ENCODE measurements around the gene NEURL1.

NEURL1 gene

DNA sequence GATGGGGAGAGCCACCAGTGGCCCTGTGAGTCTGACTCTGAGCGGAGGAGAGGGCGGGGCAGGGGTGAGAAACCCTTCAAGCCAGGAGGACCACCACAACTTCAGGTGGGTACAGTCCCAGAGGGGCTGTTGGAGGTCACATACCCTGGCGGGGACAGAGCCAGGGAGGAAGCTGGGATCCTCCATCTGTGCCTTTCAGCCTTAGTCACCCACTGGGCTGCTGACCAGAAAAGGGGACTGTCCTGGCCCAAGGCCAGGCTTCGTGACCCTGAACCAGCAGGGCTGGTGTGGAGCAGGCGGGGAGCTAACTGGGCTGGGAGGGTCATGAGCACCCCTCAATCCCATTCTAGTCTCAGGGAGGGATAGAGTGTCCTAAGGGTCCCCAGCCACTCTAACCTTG is 13.0 kb upstream of the NEURL1 start:
- TF ChIP-seq POLR2AphosphoS5 (IDR thresholded peaks at IDR 0.05; ENCODE audit: low read depth, low read length): no peak

- TF ChIP-seq SIN3A (IDR thresholded peaks at IDR 0.05; ENCODE audit: borderline replicate concordance, insufficient read depth, low read length) (no peak), FOXP2 (optimal IDR thresholded peaks at IDR 0.05; ENCODE audit: borderline replicate concordance, extremely low read depth, extremely low read length, insufficient read depth) (no peak), TAF1 (IDR thresholded peaks at IDR 0.05; ENCODE audit: borderline replicate concordance, insufficient read depth, low read length) (no peak), POLR2AphosphoS5 (IDR thresholded peaks at IDR 0.05; ENCODE audit: low read depth, low read length) (no peak)
- TF ChIP-seq, protein P1, sequence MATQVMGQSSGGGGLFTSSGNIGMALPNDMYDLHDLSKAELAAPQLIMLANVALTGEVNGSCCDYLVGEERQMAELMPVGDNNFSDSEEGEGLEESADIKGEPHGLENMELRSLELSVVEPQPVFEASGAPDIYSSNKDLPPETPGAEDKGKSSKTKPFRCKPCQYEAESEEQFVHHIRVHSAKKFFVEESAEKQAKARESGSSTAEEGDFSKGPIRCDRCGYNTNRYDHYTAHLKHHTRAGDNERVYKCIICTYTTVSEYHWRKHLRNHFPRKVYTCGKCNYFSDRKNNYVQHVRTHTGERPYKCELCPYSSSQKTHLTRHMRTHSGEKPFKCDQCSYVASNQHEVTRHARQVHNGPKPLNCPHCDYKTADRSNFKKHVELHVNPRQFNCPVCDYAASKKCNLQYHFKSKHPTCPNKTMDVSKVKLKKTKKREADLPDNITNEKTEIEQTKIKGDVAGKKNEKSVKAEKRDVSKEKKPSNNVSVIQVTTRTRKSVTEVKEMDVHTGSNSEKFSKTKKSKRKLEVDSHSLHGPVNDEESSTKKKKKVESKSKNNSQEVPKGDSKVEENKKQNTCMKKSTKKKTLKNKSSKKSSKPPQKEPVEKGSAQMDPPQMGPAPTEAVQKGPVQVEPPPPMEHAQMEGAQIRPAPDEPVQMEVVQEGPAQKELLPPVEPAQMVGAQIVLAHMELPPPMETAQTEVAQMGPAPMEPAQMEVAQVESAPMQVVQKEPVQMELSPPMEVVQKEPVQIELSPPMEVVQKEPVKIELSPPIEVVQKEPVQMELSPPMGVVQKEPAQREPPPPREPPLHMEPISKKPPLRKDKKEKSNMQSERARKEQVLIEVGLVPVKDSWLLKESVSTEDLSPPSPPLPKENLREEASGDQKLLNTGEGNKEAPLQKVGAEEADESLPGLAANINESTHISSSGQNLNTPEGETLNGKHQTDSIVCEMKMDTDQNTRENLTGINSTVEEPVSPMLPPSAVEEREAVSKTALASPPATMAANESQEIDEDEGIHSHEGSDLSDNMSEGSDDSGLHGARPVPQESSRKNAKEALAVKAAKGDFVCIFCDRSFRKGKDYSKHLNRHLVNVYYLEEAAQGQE (IDR thresholded peaks at IDR 0.05; ENCODE audit: insufficient read depth in 1 of 2, low read depth in 2 of 2, low read length in 2 of 2): no peak
Observed at GRCh38 chr10:103481974-103482531, 11.5 kb upstream of the NEURL1 start.

DNA sequence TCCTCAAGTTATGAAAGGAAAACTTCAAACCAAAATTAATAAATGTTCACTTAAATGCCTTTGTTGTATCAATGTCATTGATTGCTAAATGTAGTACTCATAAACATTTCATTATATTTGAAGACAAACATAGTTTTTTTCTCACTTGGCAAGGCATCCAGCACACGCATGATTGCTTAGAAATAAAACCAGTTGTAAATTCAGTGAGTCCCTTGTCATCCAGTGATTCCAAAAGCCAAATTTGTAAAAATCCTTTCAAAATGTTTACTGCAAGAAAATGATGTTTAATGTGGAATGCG is 6.1 kb upstream of the NEURL1 start:
- TF ChIP-seq TAF1 (IDR thresholded peaks at IDR 0.05; ENCODE audit: borderline replicate concordance, insufficient read depth, low read length): no peak
- no peak for TF ChIP-seq POLR2AphosphoS5 (IDR thresholded peaks at IDR 0.05; ENCODE audit: low read depth, low read length)
- TF ChIP-seq, protein P1 (IDR thresholded peaks at IDR 0.05; ENCODE audit: insufficient read depth in 1 of 2, low read depth in 2 of 2, low read length in 2 of 2): no peak
- TF ChIP-seq SIN3A (IDR thresholded peaks at IDR 0.05; ENCODE audit: borderline replicate concordance, insufficient read depth, low read length): no peak
- TF ChIP-seq FOXP2 (optimal IDR thresholded peaks at IDR 0.05; ENCODE audit: borderline replicate concordance, extremely low read depth, extremely low read length, insufficient read depth): no peak

GRCh38 chr10:103490986-103491314 is 2.6 kb upstream of the NEURL1 start:
- no peak for TF ChIP-seq SIN3A (IDR thresholded peaks at IDR 0.05; ENCODE audit: borderline replicate concordance, insufficient read depth, low read length)
- TF ChIP-seq, protein P1 (IDR thresholded peaks at IDR 0.05; ENCODE audit: insufficient read depth in 1 of 2, low read depth in 2 of 2, low read length in 2 of 2): no peak
- no peak for TF ChIP-seq TAF1 (IDR thresholded peaks at IDR 0.05; ENCODE audit: borderline replicate concordance, insufficient read depth, low read length)
- TF ChIP-seq FOXP2 (optimal IDR thresholded peaks at IDR 0.05; ENCODE audit: borderline replicate concordance, extremely low read depth, extremely low read length, insufficient read depth): no peak
- TF ChIP-seq POLR2AphosphoS5 (IDR thresholded peaks at IDR 0.05; ENCODE audit: low read depth, low read length): no peak

DNA sequence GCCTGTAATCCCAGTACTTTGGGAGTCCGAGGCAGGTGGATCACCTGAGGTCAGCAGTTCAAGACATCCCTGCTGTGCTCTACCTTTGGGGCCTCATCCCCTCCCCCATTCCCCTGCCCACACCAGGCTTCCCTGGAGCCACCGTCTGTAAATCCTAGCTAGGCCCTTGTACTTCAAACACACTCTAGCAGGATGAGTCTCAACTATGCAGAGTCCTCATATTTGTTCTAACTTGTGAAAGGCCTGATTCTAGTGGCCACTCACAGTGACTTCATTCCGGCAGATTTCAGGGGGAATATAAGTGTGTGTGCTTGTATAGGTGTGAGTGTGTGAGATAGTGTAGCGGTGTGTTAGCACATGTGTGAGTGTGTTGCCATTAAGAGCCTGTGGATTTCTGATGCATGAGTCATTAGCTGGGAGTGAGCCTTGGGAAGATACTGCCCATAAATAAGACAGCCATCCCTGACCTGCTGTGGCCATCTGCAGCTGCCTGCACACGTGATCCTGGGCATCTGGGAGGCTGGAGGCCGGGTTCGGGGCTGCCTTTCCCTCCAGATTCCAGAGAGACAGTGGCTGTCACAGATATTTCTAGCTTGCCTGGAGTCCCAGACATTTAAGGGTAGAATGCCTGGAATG is 1.7 kb upstream of the NEURL1 start:
- no peak for TF ChIP-seq FOXP2 (optimal IDR thresholded peaks at IDR 0.05; ENCODE audit: borderline replicate concordance, extremely low read depth, extremely low read length, insufficient read depth)
- no peak for TF ChIP-seq TAF1 (IDR thresholded peaks at IDR 0.05; ENCODE audit: borderline replicate concordance, insufficient read depth, low read length)
- TF ChIP-seq, protein P1 (IDR thresholded peaks at IDR 0.05; ENCODE audit: insufficient read depth in 1 of 2, low read depth in 2 of 2, low read length in 2 of 2): no peak
- no peak for TF ChIP-seq POLR2AphosphoS5 (IDR thresholded peaks at IDR 0.05; ENCODE audit: low read depth, low read length)
